IMR-90 (cell line): Measurements from ENCODE around the gene CAMKMT. TPM values are rescaled to one million over a fixed set of nuclear protein-coding genes. Genes with fewer than 3 reads are reported as not detected.

Experiments
- ATAC-seq: fragments of 200-7000 bp; cut with Tn5 transposase; 2 replicates; pipeline ENCODE4 v1.9.1; 2020; ENCODE audit warnings: low read depth, mild to moderate bottlenecking, moderate library complexity
- BruUV-seq: library from RNA; stranded (reverse); fragments of 400-500 nt; replicated peaks from 2 replicates; lab custom pipeline; 2021; lab: Mats Ljungman, UMichigan
- CTCF ChIA-PET: fragments of 300-600 bp; formaldehyde crosslinking; extraction: SDS; loops from one replicate; lab custom pipeline; 2021; ENCODE audit warnings: antibody characterized with exemption; lab: Yijun Ruan, JAX
- POLR2A ChIA-PET: fragments of 300-600 bp; sonication (Branson Sonifier 250); formaldehyde crosslinking; loops from one replicate; lab custom pipeline; 2022; ENCODE audit warnings: antibody characterized with exemption; ENCODE audit not compliant: unreplicated experiment; lab: Charles Lee
- DNase-seq: peaks from one replicate; pipeline ENCODE4 v3.0.0; 2013
- H2AFZ ChIP-seq: replicated peaks from 2 replicates; pipeline ENCODE3; 2013; ENCODE audit warnings: low read length, mild to moderate bottlenecking; ENCODE audit not compliant: poor library complexity
- H2AK5ac ChIP-seq: 2 replicates; pipeline ENCODE4 v1.6.1; 2013; ENCODE audit warnings: low read depth, low read length, inconsistent platforms
- H2AK9ac ChIP-seq: replicated peaks from 2 replicates; pipeline ENCODE3; 2013; ENCODE audit warnings: mild to moderate bottlenecking, low read depth, low read length, moderate library complexity; ENCODE audit not compliant: poor library complexity
- H2BK120ac ChIP-seq: 2 replicates; pipeline ENCODE4 v1.6.1; 2013; ENCODE audit warnings: low read depth, low read length, inconsistent platforms
- H2BK15ac ChIP-seq: 3 replicates; pipeline ENCODE4 v1.6.1; 2013; ENCODE audit warnings: low read depth, low read length, inconsistent platforms
- H2BK20ac ChIP-seq: 2 replicates; pipeline ENCODE4 v1.6.1; 2013; ENCODE audit warnings: low read depth, mild to moderate bottlenecking, inconsistent platforms, low read length, moderate library complexity
- H2BK5ac ChIP-seq: 2 replicates; pipeline ENCODE4 v1.6.1; 2013; ENCODE audit warnings: mild to moderate bottlenecking, low read depth, low read length, inconsistent platforms; ENCODE audit not compliant: poor library complexity, severe bottlenecking
- H3K14ac ChIP-seq: replicated peaks from 2 replicates; pipeline ENCODE4 v1.6.1; 2013; ENCODE audit warnings: low read depth, low read length, inconsistent platforms
- H3K18ac ChIP-seq: 2 replicates; pipeline ENCODE4 v1.6.1; 2013; ENCODE audit warnings: low read depth, low read length, control low read depth
- H3K23ac ChIP-seq: 2 replicates; pipeline ENCODE4 v1.6.1; 2013; ENCODE audit warnings: low read depth, low read length, inconsistent platforms
- H3K27ac ChIP-seq: 2 replicates; pipeline ENCODE4 v1.5.1; 2013; ENCODE audit warnings: mild to moderate bottlenecking, control low read depth, low read length; ENCODE audit not compliant: insufficient read depth
- H3K27me3 ChIP-seq: 2 replicates; pipeline ENCODE4 v1.6.1; 2013; ENCODE audit warnings: low read length; ENCODE audit not compliant: control insufficient read depth, insufficient read depth
- H3K36me3 ChIP-seq: 2 replicates; pipeline ENCODE4 v1.6.1; 2013; ENCODE audit warnings: low read length, mixed read lengths; ENCODE audit not compliant: control insufficient read depth, insufficient read depth
- H3K4ac ChIP-seq: 2 replicates; pipeline ENCODE4 v1.6.1; 2013; ENCODE audit warnings: low read depth, low read length, inconsistent platforms
- H3K4me1 ChIP-seq: 2 replicates; pipeline ENCODE4 v1.6.1; 2013; ENCODE audit warnings: low read length, mixed read lengths; ENCODE audit not compliant: control insufficient read depth, insufficient read depth
- H3K4me2 ChIP-seq: 2 replicates; pipeline ENCODE4 v1.6.1; 2013; ENCODE audit warnings: low read depth, mild to moderate bottlenecking, control low read depth, low read length, moderate library complexity
- H3K4me3 ChIP-seq: 2 replicates; pipeline ENCODE4 v1.5.1; 2013; ENCODE audit warnings: low read depth, mild to moderate bottlenecking, control low read depth, low read length, moderate library complexity; ENCODE audit not compliant: insufficient read depth
- H3K56ac ChIP-seq: 2 replicates; pipeline ENCODE4 v1.6.1; 2013; ENCODE audit warnings: low read length, inconsistent platforms; ENCODE audit not compliant: insufficient read depth; ENCODE audit errors: extremely low read depth
- H3K79me1 ChIP-seq, 2 experiments: 2 replicates each; pipeline ENCODE4 v1.6.1; 2013; ENCODE audit warnings: low read length in 2 of 2, inconsistent platforms in 1 of 2, low read depth in 1 of 2
- H3K9ac ChIP-seq: 2 replicates; pipeline ENCODE4 v1.6.1; 2013; ENCODE audit warnings: low read depth, low read length, control low read depth
- H3K9me1 ChIP-seq: 2 replicates; pipeline ENCODE4 v1.6.1; 2013; ENCODE audit warnings: low read length, inconsistent platforms; ENCODE audit not compliant: insufficient read depth
- H3K9me3 ChIP-seq: 2 replicates; pipeline ENCODE4 v1.6.1; 2013; ENCODE audit warnings: low read length; ENCODE audit not compliant: control insufficient read depth, insufficient read depth
- H4K20me1 ChIP-seq: 2 replicates; pipeline ENCODE4 v1.6.1; 2013; ENCODE audit warnings: low read length, inconsistent platforms; ENCODE audit not compliant: insufficient read depth
- H4K5ac ChIP-seq: 2 replicates; pipeline ENCODE4 v1.6.1; 2013; ENCODE audit warnings: mild to moderate bottlenecking, low read depth, low read length, control low read depth
- H4K8ac ChIP-seq, 2 experiments: 2 replicates each; pipeline ENCODE4 v1.6.1; 2013; ENCODE audit warnings: low read depth in 2 of 2, low read length in 2 of 2, control low read depth in 1 of 2, inconsistent platforms in 1 of 2
- H4K91ac ChIP-seq: 2 replicates; pipeline ENCODE4 v1.6.1; 2013; ENCODE audit warnings: low read depth, low read length, inconsistent platforms; ENCODE audit not compliant: insufficient read depth
- BHLHE40 ChIP-seq: fragments of 150-350 bp; IDR thresholded peaks from 2 replicates; pipeline ENCODE4 v1.6.1; 2016; ENCODE audit warnings: mild to moderate bottlenecking, low read depth, low read length
- ELK1 ChIP-seq: fragments of 150-350 bp; IDR thresholded peaks from 2 replicates; pipeline ENCODE4 v1.6.1; 2016; ENCODE audit warnings: low read depth, mild to moderate bottlenecking, low read length, moderate library complexity, borderline replicate concordance
- FOS ChIP-seq: fragments of 150-350 bp; IDR thresholded peaks from 2 replicates; pipeline ENCODE4 v1.6.1; 2016; ENCODE audit warnings: low read depth, low read length
- MAFK ChIP-seq: IDR thresholded peaks from 2 replicates; pipeline ENCODE4 v1.6.1; 2012; ENCODE audit warnings: low read depth, low read length, improper control_type of control experiment
- MAZ ChIP-seq: IDR thresholded peaks from 2 replicates; pipeline ENCODE4 v1.6.1; 2012; ENCODE audit warnings: low read depth, mild to moderate bottlenecking, low read length, improper control_type of control experiment, moderate library complexity, borderline replicate concordance
- MXI1 ChIP-seq: IDR thresholded peaks from 2 replicates; pipeline ENCODE4 v1.6.1; 2012; ENCODE audit warnings: low read depth, mild to moderate bottlenecking, low read length, moderate library complexity, borderline replicate concordance
- NFE2L2 ChIP-seq: fragments of 150-350 bp; IDR thresholded peaks from 2 replicates; pipeline ENCODE4 v1.6.1; 2016; ENCODE audit warnings: low read depth, mild to moderate bottlenecking, low read length
- RAD21 ChIP-seq: IDR thresholded peaks from 2 replicates; pipeline ENCODE4 v1.6.1; 2012; ENCODE audit warnings: low read length, improper control_type of control experiment
- RFX5 ChIP-seq: IDR thresholded peaks from 2 replicates; pipeline ENCODE4 v1.8.0; 2012; ENCODE audit warnings: low read depth, mild to moderate bottlenecking, low read length, moderate library complexity
- SMC3 ChIP-seq: fragments of 150-350 bp; IDR thresholded peaks from 2 replicates; pipeline ENCODE4 v1.6.1; 2016; ENCODE audit warnings: low read depth, mild to moderate bottlenecking, antibody characterized with exemption, low read length, moderate library complexity
- WGBS, 2 experiments: methylation state at CpG; one replicate each; pipeline versions ENCODE4 v1.1.5 to v1.1.7; 2013; ENCODE audit warnings: missing lambda C conversion rate in 2 of 2; ENCODE audit not compliant: insufficient read length in 1 of 2; ENCODE audit errors: extremely low coverage in 2 of 2; 5-methylcytosine and 5-hydroxymethylcytosine counted together
- dilution Hi-C: fragments of 300-500 bp; cut with HindIII; formaldehyde crosslinking; loops from one replicate; pipeline ENCODE4 v1.14.3; 2018; ENCODE audit warnings: low sequenced_read_pairs; ENCODE audit not compliant: unreplicated experiment
- in situ Hi-C: fragments of 300-500 bp; cut with MboI; formaldehyde crosslinking; loops from 3 replicates; pipeline ENCODE4 v1.14.3; 2019; ENCODE audit warnings: low sequenced_read_pairs, inconsistent platforms, mixed read lengths
- intact Hi-C: fragments of 100-400 bp; cut with micrococcal nuclease; formaldehyde crosslinking; loops from 2 replicates; pipeline ENCODE4 v1.10.0; 2022
- polyA plus RNA-seq, 3 experiments: library from polyadenylated mRNA; depleted of rRNA; stranded (reverse); fragments of >200 nt; gene quantifications; 2 replicates each; pipeline ENCODE4 v1.2.3, GENCODE V29; 2012; ENCODE audit warnings: low replicate concordance in 1 of 3
- total RNA-seq: library from RNA; depleted of rRNA; stranded (reverse); fragments of >200 nt; gene quantifications from 2 replicates; pipeline ENCODE4 v1.2.3, GENCODE V29; 2012

The CAMKMT gene
- total and polyA plus RNA-seq, 2 of the 4 experiments (the other 2 are of a cell fraction): 4.4 to 6.8 TPM

- Histone ChIP-seq H3K56ac (no peak overlapping the region), H2AK5ac (no peak overlapping the region), H4K91ac (no peak overlapping the region), H3K18ac (no peak overlapping the region), H3K27me3 (no peaks in the 10 kb centered on the region), H3K9ac (no peak overlapping the region), H3K36me3 (0 out of 2 replicates have a peak, but pooled peaks cover 3% of the 10 kb centered on the region), H3K79me1 (peaks cover 14 to 22% of the 10 kb centered on the region in 2 experiments; a peak in 3 of 4 replicates), H3K23ac (no peak overlapping the region), H2BK20ac (no peak overlapping the region), H2BK120ac (no peak overlapping the region), H3K9me1 (peaks cover 8% of the 10 kb centered on the region; the same call in 1 of the 2 replicates), H2BK5ac (no peak overlapping the region), H4K20me1 (peaks cover 3% of the 10 kb centered on the region; the same call in 1 of the 2 replicates), H3K4me2 (no peak overlapping the region), H2AK9ac (no peak overlapping the region), H4K8ac (no peak overlapping the region), H3K4me1 (peaks cover 12% of the 10 kb centered on the region), H3K4ac (no peak overlapping the region), H4K5ac (no peak overlapping the region), H2AFZ (no peak overlapping the region), H3K14ac (no peak overlapping the region), H3K9me3 (no peaks in the 10 kb centered on the region), H3K27ac (no peak overlapping the region), H2BK15ac (no peak overlapping the region), H3K4me3 (no peak overlapping the region)
- intact Hi-C loops (no loop called here), dilution Hi-C loops (no loop called here), in situ Hi-C loops (no loop called here)
- CTCF ChIA-PET: interaction anchor here (0.6 to 0.8 kb wide), 2 partner anchors 43 to 206 kb away, joined by 3 read pairs; no protein-coding TSS in a partner anchor
- TF ChIP-seq RFX5 (no peak), RAD21 (no peak), MXI1 (no peak), NFE2L2 (no peak), BHLHE40 (no peak), SMC3 (no peak), ELK1 (no peak), MAZ (no peak), MAFK (no peak), FOS (no peak)
- WGBS, 2 experiments: no CpG with 5 or more reads among the region's 2 CpGs
- DNase-seq (no peak), ATAC-seq (no peak)
- no TSS peak for BruUV-seq
- POLR2A ChIA-PET: no interaction called here
Observed at GRCh38 chr2:44347526-44347925, 14.2 kb upstream of the CAMKMT start.
